ENCODE data around the gene CEP350. TPM values are rescaled to one million over a fixed set of nuclear protein-coding genes. Genes with fewer than 3 reads are reported as not detected.
"Not testable (repeated sequence)": the region's sequence is repeated elsewhere in the genome, so short reads cannot be mapped to it uniquely, and the experiment has no call there.

Gene CEP350
- total RNA-seq, 1 donor from 2014 or later = 39.2 TPM

DNA sequence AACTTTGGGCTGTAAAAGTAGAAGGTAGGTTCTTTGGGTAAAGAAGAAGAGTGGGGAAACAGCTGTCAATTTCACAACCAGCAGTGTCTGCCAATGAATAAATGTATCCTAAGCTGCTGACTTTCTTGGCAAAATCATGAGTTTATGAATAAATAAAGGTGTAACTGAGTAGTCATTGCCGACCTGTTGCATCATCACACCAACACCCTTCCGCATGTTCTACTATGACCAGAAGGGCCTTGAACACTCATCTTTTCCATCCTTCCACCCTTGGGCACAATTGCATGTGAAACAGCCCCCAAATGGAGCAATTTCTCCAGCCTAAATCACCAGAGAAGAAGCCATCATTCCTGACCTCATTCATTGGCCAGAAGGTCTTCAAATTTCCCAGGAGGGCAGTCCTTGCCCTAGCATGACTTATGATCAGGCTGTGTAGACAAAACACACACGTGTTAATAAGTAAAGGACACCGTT lies 168.9 kb downstream of the CEP350 start:
- no peaks in the 10 kb centered on the region for H3K9me3 Mint-ChIP-seq (ENCODE audit: unreplicated experiment)
- H3K27ac Mint-ChIP-seq (ENCODE audit: unreplicated experiment) = no peak overlapping the region
- no peaks in the 10 kb centered on the region for H3K36me3 Mint-ChIP-seq (ENCODE audit: low read depth, unreplicated experiment)
- H3K27me3 Mint-ChIP-seq (ENCODE audit: unreplicated experiment) = peaks cover 4% of the 10 kb centered on the region
- DNase-seq (ENCODE audit: low spot score) = no peak
- TF ChIP-seq, protein P1, sequence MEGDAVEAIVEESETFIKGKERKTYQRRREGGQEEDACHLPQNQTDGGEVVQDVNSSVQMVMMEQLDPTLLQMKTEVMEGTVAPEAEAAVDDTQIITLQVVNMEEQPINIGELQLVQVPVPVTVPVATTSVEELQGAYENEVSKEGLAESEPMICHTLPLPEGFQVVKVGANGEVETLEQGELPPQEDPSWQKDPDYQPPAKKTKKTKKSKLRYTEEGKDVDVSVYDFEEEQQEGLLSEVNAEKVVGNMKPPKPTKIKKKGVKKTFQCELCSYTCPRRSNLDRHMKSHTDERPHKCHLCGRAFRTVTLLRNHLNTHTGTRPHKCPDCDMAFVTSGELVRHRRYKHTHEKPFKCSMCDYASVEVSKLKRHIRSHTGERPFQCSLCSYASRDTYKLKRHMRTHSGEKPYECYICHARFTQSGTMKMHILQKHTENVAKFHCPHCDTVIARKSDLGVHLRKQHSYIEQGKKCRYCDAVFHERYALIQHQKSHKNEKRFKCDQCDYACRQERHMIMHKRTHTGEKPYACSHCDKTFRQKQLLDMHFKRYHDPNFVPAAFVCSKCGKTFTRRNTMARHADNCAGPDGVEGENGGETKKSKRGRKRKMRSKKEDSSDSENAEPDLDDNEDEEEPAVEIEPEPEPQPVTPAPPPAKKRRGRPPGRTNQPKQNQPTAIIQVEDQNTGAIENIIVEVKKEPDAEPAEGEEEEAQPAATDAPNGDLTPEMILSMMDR (IDR thresholded peaks at IDR 0.05; ENCODE audit: unreplicated experiment) = no peak
- H3K4me1 Mint-ChIP-seq (ENCODE audit: unreplicated experiment) = no peaks in the 10 kb centered on the region
- no peak overlapping the region for H3K4me3 Mint-ChIP-seq (ENCODE audit: unreplicated experiment)

DNA sequence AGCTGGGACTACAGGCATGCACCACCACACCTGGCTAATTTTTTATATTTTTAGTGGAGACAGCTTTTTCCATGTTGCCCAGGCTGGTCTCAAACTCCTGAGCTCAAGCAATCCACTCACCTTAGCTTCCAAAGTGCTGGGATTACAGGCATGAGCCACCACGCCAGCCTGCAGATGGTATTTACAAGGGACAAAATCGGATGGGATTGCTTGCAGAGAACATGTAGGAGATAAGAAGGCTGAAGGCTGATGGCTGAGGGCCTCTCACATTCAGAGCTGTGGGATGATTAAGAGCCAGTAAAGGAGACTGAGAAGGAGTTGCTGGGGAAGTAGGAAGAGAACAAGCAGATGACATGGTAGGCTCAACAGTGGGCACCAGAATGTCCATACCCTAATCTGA lies 176.0 kb downstream of the CEP350 start:
- no peak for DNase-seq (ENCODE audit: low spot score)
- TF ChIP-seq, protein P1 (IDR thresholded peaks at IDR 0.05; ENCODE audit: unreplicated experiment) = no peak
- Mint-ChIP-seq H3K36me3 (ENCODE audit: low read depth, unreplicated experiment) (no peaks in the 10 kb centered on the region), H3K27ac (ENCODE audit: unreplicated experiment) (no peak overlapping the region), H3K27me3 (ENCODE audit: unreplicated experiment) (peaks cover 7% of the 10 kb centered on the region), H3K4me1 (ENCODE audit: unreplicated experiment) (no peaks in the 10 kb centered on the region), H3K9me3 (ENCODE audit: unreplicated experiment) (no peaks in the 10 kb centered on the region), H3K4me3 (ENCODE audit: unreplicated experiment) (no peak overlapping the region)

DNA sequence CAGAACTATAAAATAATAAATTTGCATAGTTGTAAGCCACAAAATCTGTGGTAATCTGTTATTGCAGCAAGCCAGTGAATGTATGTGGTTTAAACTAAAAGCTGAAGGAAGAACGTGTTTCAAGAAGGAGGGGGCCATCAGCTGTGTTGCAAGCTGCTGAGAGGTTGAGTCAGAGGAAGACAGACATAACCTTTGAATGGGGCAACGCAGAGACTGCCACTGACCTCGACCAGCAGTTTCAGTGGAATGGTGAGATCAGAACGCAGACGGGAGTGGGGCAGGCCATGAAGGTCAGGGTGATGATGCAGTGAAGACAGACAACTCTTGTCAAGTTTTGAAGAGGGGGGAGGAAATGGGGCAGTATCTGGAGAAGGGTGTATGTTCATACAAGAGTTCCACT lies 176.9 kb downstream of the CEP350 start:
- H3K27ac Mint-ChIP-seq (ENCODE audit: unreplicated experiment) = no peak overlapping the region

DNA sequence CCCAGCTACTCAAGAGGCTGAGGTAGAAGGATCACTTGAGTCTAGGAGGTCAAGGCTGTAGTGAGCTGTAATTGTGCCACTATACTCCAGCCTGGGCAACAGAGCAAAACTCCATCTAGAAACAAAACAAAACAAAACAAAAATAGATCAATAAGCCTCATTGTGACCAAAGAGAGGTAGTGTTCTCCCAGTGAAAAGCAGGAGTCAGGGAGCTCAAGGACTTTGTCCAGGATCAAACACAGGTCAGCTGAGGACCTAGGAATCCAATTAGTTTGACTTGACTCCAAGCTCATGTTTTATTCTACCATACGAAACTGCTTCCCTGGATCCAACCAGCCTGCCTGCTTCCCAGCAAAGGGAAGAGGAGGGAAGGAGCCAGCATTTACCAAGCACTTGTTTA lies 178.6 kb downstream of the CEP350 start:
- Mint-ChIP-seq H3K4me3 (ENCODE audit: unreplicated experiment) (no peak overlapping the region), H3K4me1 (ENCODE audit: unreplicated experiment) (no peaks in the 10 kb centered on the region), H3K27me3 (ENCODE audit: unreplicated experiment) (peaks cover 5% of the 10 kb centered on the region), H3K27ac (ENCODE audit: unreplicated experiment) (no peak overlapping the region), H3K36me3 (ENCODE audit: low read depth, unreplicated experiment) (no peaks in the 10 kb centered on the region), H3K9me3 (ENCODE audit: unreplicated experiment) (no peaks in the 10 kb centered on the region)
- TF ChIP-seq, protein P1 (IDR thresholded peaks at IDR 0.05; ENCODE audit: unreplicated experiment) = no peak
- no peak for DNase-seq (ENCODE audit: low spot score)

More for the DNA sequence above, 176.9 kb downstream of the CEP350 start:
- Mint-ChIP-seq H3K9me3 (ENCODE audit: unreplicated experiment) (no peaks in the 10 kb centered on the region), H3K27me3 (ENCODE audit: unreplicated experiment) (peaks cover 5% of the 10 kb centered on the region), H3K4me1 (ENCODE audit: unreplicated experiment) (no peaks in the 10 kb centered on the region), H3K4me3 (ENCODE audit: unreplicated experiment) (no peak overlapping the region), H3K36me3 (ENCODE audit: low read depth, unreplicated experiment) (no peaks in the 10 kb centered on the region)
- no peak for DNase-seq (ENCODE audit: low spot score)
- TF ChIP-seq, protein P1 (IDR thresholded peaks at IDR 0.05; ENCODE audit: unreplicated experiment) = no peak

DNA sequence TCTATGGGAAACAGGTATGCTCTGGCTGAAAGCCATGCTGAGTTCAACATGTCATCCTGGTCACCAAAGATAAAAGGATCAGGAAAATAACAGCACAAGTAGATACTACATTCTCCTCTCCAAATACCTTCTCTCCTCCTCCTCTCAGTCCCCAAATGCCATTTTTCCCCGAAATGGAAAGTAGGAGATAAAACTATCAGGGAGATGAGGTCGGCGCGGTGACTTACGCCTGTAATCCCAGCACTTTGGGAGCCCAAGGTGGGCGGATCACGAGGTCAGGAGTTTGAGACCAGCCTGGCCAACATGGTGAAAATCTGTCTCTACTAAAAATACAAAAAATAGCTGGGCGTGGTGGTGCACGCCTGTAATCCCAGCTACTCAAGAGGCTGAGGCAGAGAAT lies 179.1 kb downstream of the CEP350 start:
- DNase-seq (ENCODE audit: low spot score); H3K9me3 Mint-ChIP-seq (ENCODE audit: unreplicated experiment); H3K4me1 Mint-ChIP-seq (ENCODE audit: unreplicated experiment); H3K4me3 Mint-ChIP-seq (ENCODE audit: unreplicated experiment); H3K36me3 Mint-ChIP-seq (ENCODE audit: low read depth, unreplicated experiment); H3K27me3 Mint-ChIP-seq (ENCODE audit: unreplicated experiment); H3K27ac Mint-ChIP-seq (ENCODE audit: unreplicated experiment): not testable (repeated sequence)

All from endothelial cell (in vitro differentiated cells).